ENCODE data around the gene BBX.
"Not testable (repeated sequence)": the region's sequence is repeated elsewhere in the genome, so short reads cannot be mapped to it uniquely, and the experiment has no call there.

BBX gene

DNA sequence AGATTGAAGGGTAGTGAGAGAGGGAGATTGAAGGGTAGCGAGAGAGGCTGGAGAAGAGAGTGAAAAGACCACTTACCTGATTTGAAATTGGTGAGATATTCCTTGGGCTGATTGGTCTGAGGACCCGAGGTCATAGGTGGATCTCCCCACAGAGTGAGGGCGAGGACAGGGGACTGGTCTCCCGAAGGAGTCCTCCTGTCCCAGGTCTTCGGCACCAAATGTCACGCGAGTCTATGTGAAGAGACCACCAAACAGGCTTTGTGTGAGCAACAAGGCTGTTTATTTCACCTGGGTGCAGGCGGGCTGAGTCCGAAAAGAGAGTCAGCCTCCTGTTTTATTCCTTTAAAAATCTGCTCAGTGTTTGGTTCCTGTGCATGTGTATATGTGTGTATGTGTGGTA is 48.7 kb downstream of the BBX start:
- H3K27me3 ChIP-seq (ENCODE audit: control insufficient read depth, insufficient read depth, low read length); H3K36me3 ChIP-seq (ENCODE audit: control insufficient read depth, insufficient read depth, low read length); H3K4me1 ChIP-seq (ENCODE audit: control insufficient read depth, insufficient read depth, low read length); H3K9me3 ChIP-seq (ENCODE audit: control insufficient read depth, insufficient read depth, low read length); DNase-seq (ENCODE audit: low read depth, low spot score); H3K4me3 ChIP-seq (ENCODE audit: low read length); H3K27ac ChIP-seq (ENCODE audit: low read length): not testable (repeated sequence)
- no CpG with 5 or more reads among the region's 9 CpGs for WGBS (ENCODE audit: insufficient coverage, insufficient read length)

DNA sequence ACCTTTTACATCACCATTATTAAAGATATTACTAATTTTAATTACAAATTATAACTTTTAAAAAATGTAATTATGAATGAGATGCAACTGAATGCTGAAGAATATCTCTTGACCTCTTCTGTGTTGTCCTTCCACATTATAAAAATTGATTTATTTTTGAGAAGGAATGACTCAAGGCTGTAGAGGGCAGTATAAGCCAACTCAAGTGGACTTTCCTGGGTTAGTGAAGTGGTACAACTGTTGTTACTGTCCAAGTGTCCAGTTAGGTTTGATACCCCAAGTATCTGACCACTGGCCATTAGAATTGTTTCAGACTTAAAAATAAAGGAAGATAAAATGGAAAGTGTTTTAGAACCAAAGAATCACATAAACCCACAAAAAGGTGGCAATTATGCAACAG is 51.9 kb downstream of the BBX start:
- DNase-seq (ENCODE audit: low read depth, low spot score), result no peak
- H3K4me1 ChIP-seq (ENCODE audit: control insufficient read depth, insufficient read depth, low read length), result peaks cover 5% of the 10 kb centered on the region; the same call in 1 of the 2 replicates
- no peak overlapping the region for H3K27ac ChIP-seq (ENCODE audit: low read length)
- H3K36me3 ChIP-seq (ENCODE audit: control insufficient read depth, insufficient read depth, low read length), result no peaks in the 10 kb centered on the region
- H3K4me3 ChIP-seq (ENCODE audit: low read length), result no peak overlapping the region
- no peaks in the 10 kb centered on the region for H3K9me3 ChIP-seq (ENCODE audit: control insufficient read depth, insufficient read depth, low read length)
- H3K27me3 ChIP-seq (ENCODE audit: control insufficient read depth, insufficient read depth, low read length), result no peaks in the 10 kb centered on the region

DNA sequence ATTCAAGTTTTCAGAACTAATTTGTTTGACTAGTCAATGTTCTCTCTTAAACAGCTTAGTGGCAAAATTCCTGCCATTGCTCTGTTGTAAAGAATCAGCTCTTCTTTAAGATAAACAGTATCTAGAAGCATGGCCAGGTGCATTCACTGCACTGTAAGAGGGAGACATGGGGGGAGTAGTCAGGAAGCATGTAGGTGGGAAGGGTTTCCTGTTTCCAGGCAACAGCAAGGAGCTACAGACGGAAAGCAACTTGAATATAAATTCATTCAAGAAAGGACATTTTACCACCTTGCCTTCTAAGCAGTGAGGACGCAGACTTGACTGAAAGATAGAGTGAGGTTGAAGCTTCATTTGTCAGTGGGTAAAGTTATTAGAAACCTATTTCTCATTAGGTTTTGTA is 55.3 kb downstream of the BBX start:
- DNase-seq (ENCODE audit: low read depth, low spot score), result no peak
- no peaks in the 10 kb centered on the region for H3K27me3 ChIP-seq (ENCODE audit: control insufficient read depth, insufficient read depth, low read length)
- H3K4me1 ChIP-seq (ENCODE audit: control insufficient read depth, insufficient read depth, low read length), result peaks cover 5% of the 10 kb centered on the region; the same call in 1 of the 2 replicates
- no peaks in the 10 kb centered on the region for H3K36me3 ChIP-seq (ENCODE audit: control insufficient read depth, insufficient read depth, low read length)
- no peaks in the 10 kb centered on the region for H3K9me3 ChIP-seq (ENCODE audit: control insufficient read depth, insufficient read depth, low read length)
- no peak overlapping the region for H3K27ac ChIP-seq (ENCODE audit: low read length)
- no CpG with 5 or more reads among the region's 2 CpGs for WGBS (ENCODE audit: insufficient coverage, insufficient read length)
- no peak overlapping the region for H3K4me3 ChIP-seq (ENCODE audit: low read length)

DNA sequence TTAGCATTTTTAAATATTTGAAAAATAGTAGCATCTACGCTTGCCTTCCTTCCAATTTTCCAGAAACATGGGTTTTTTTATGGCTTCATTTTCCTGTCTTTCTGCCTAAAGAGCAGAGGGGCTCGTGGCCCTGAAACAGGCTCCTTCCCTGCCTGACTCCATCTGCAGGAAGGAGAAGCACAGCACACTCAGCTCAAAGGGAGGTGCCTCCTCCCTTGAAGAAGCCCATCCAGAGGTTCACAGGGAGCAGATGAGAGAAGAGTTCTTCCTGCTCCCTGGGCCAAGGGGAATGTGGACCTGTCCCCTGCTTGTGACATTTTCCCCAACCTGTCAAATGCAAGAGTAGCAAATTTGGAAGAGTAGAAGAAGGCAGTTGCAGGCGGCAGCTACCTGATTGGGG is 55.8 kb downstream of the BBX start:
- H3K9me3 ChIP-seq (ENCODE audit: control insufficient read depth, insufficient read depth, low read length), result no peaks in the 10 kb centered on the region
- H3K27ac ChIP-seq (ENCODE audit: low read length), result no peak overlapping the region
- no peak overlapping the region for H3K4me3 ChIP-seq (ENCODE audit: low read length)
- H3K27me3 ChIP-seq (ENCODE audit: control insufficient read depth, insufficient read depth, low read length), result no peaks in the 10 kb centered on the region
- no peak for DNase-seq (ENCODE audit: low read depth, low spot score)
- H3K36me3 ChIP-seq (ENCODE audit: control insufficient read depth, insufficient read depth, low read length), result no peaks in the 10 kb centered on the region
- no CpG with 5 or more reads among the region's 3 CpGs for WGBS (ENCODE audit: insufficient coverage, insufficient read length)
- peaks cover 5% of the 10 kb centered on the region; the same call in 1 of the 2 replicates for H3K4me1 ChIP-seq (ENCODE audit: control insufficient read depth, insufficient read depth, low read length)

DNA sequence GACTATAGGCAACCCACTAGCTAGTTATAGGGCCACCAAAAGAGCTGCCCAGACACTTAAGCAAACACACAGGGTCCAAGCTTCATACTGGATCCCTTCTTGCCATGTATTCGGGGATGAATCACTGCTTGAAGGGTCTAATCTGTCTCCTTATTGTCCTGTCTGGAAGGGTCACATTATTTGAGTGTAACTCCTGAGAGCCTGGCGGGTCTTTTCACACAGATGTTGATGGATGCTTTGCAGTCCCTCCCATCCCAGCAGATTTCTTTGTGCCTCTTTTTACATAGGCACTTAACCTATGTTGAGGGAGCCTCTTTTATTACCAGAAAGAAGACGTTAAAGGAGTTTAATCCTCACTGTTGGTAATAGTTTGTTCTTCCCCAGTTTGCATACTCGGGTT is 56.6 kb downstream of the BBX start:
- H3K36me3 ChIP-seq (ENCODE audit: control insufficient read depth, insufficient read depth, low read length), result no peaks in the 10 kb centered on the region
- no peak overlapping the region for H3K4me3 ChIP-seq (ENCODE audit: low read length)
- H3K9me3 ChIP-seq (ENCODE audit: control insufficient read depth, insufficient read depth, low read length), result no peaks in the 10 kb centered on the region
- WGBS (ENCODE audit: insufficient coverage, insufficient read length), result no CpG with 5 or more reads among the region's 4 CpGs
- peaks cover 5% of the 10 kb centered on the region; the same call in 1 of the 2 replicates for H3K4me1 ChIP-seq (ENCODE audit: control insufficient read depth, insufficient read depth, low read length)
- H3K27ac ChIP-seq (ENCODE audit: low read length), result no peak overlapping the region
- no peak for DNase-seq (ENCODE audit: low read depth, low spot score)
- H3K27me3 ChIP-seq (ENCODE audit: control insufficient read depth, insufficient read depth, low read length), result no peaks in the 10 kb centered on the region

DNA sequence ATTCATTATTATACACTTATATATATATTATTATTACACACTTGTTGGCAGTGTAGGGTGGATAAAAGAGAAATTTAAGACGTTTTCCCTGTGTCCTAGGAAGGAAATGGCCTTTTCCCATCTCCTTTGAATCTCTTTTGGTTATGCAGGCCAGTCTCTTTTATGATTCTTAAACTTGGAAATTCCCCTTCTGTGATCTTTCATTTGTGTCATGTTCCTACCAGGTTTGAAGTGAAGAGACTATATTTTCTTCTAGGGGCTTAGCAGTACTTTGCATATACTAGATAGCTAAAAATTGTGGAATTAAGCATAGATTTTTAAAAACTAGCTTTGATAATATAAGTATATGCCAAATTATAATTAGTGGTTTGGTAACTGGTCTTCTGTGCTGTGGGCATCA is 58.5 kb downstream of the BBX start:
- WGBS (ENCODE audit: insufficient coverage, insufficient read length), result no CpG with 5 or more reads among the region's 1 CpG

DNA sequence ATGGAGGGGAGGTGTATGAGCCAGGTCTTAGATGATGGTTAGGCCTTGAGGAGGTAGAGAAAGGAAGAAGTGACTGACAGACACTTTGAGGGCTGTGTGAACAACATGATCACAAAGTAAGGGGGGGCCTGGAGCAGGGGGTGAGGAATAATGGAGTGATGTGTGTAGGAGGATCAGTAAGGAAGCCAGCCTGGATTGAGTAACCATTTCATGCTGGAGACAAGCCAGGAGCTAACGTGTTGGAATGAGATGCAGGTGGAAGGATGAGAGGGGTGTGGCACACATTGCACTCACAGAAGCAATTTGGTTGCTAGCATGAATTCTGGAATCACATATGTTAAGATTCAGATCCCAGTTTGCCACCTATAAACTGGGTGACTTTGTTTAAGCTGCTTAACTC is 65.5 kb downstream of the BBX start:
- H3K9me3 ChIP-seq (ENCODE audit: control insufficient read depth, insufficient read depth, low read length), result no peaks in the 10 kb centered on the region
- H3K4me3 ChIP-seq (ENCODE audit: low read length), result no peak overlapping the region
- H3K4me1 ChIP-seq (ENCODE audit: control insufficient read depth, insufficient read depth, low read length), result no peaks in the 10 kb centered on the region
- WGBS (ENCODE audit: insufficient coverage, insufficient read length), result no CpG with 5 or more reads among the region's 1 CpG
- no peak overlapping the region for H3K27ac ChIP-seq (ENCODE audit: low read length)
- H3K27me3 ChIP-seq (ENCODE audit: control insufficient read depth, insufficient read depth, low read length), result no peaks in the 10 kb centered on the region
- DNase-seq (ENCODE audit: low read depth, low spot score), result no peak
- no peaks in the 10 kb centered on the region for H3K36me3 ChIP-seq (ENCODE audit: control insufficient read depth, insufficient read depth, low read length)

More for the DNA sequence above, 58.5 kb downstream of the BBX start:
- no peak for DNase-seq (ENCODE audit: low read depth, low spot score)
- H3K36me3 ChIP-seq (ENCODE audit: control insufficient read depth, insufficient read depth, low read length), result no peaks in the 10 kb centered on the region
- H3K27ac ChIP-seq (ENCODE audit: low read length), result no peak overlapping the region
- H3K4me1 ChIP-seq (ENCODE audit: control insufficient read depth, insufficient read depth, low read length), result peaks cover 5% of the 10 kb centered on the region; the same call in 1 of the 2 replicates
- no peak overlapping the region for H3K4me3 ChIP-seq (ENCODE audit: low read length)
- H3K9me3 ChIP-seq (ENCODE audit: control insufficient read depth, insufficient read depth, low read length), result no peaks in the 10 kb centered on the region
- no peaks in the 10 kb centered on the region for H3K27me3 ChIP-seq (ENCODE audit: control insufficient read depth, insufficient read depth, low read length)

DNA sequence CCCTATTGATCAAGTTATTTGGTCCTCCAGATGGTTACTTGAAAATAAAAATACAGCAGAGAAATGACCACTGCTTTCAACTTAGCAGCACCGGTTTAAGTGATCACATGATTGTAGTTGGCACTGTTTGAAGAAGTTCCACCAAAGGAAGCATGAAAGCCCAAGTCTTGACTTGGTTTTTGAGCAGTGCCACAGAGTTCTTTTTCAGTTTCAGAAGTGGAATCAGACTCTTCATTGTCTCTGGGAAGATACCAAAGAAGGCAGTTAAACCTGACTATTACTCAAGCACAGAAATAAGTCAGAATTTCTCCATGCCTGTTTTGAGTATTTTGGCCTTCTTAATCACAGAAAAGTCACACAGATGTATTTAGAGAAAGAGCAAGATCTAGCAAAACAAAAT is 66.7 kb downstream of the BBX start:
- H3K9me3 ChIP-seq (ENCODE audit: control insufficient read depth, insufficient read depth, low read length), result no peaks in the 10 kb centered on the region
- no peaks in the 10 kb centered on the region for H3K27me3 ChIP-seq (ENCODE audit: control insufficient read depth, insufficient read depth, low read length)
- no CpG with 5 or more reads among the region's 1 CpG for WGBS (ENCODE audit: insufficient coverage, insufficient read length)

DNA sequence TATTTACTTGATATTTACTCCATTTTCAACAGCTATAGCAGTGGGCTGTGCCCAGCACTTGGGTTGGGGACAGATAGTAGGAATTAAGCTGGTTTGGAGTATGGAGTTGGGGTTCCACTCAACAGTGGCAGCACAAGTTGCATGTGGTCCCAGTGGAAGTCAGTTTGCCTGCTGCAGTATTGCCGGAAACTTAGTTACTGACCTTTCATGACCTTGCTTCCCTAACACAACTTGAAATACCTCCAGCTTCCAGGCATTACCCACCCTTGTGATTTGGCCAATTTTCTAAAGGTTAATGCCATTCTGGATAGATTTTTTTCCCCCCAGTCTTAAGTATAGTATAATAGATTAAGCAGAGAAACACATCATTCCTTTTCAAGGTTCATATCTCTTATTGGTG is 68.0 kb downstream of the BBX start:
- Histone ChIP-seq H3K36me3 (ENCODE audit: control insufficient read depth, insufficient read depth, low read length) (no peaks in the 10 kb centered on the region), H3K4me3 (ENCODE audit: low read length) (no peak overlapping the region), H3K4me1 (ENCODE audit: control insufficient read depth, insufficient read depth, low read length) (no peaks in the 10 kb centered on the region), H3K27ac (ENCODE audit: low read length) (no peak overlapping the region), H3K9me3 (ENCODE audit: control insufficient read depth, insufficient read depth, low read length) (no peaks in the 10 kb centered on the region), H3K27me3 (ENCODE audit: control insufficient read depth, insufficient read depth, low read length) (no peaks in the 10 kb centered on the region)
- DNase-seq (ENCODE audit: low read depth, low spot score), result no peak
- WGBS (ENCODE audit: insufficient coverage, insufficient read length), result no CpG with 5 or more reads among the region's 1 CpG

More for the DNA sequence above, 66.7 kb downstream of the BBX start:
- Histone ChIP-seq H3K27ac (ENCODE audit: low read length) (no peak overlapping the region), H3K36me3 (ENCODE audit: control insufficient read depth, insufficient read depth, low read length) (no peaks in the 10 kb centered on the region), H3K4me1 (ENCODE audit: control insufficient read depth, insufficient read depth, low read length) (no peaks in the 10 kb centered on the region), H3K4me3 (ENCODE audit: low read length) (no peak overlapping the region)
- no peak for DNase-seq (ENCODE audit: low read depth, low spot score)

DNA sequence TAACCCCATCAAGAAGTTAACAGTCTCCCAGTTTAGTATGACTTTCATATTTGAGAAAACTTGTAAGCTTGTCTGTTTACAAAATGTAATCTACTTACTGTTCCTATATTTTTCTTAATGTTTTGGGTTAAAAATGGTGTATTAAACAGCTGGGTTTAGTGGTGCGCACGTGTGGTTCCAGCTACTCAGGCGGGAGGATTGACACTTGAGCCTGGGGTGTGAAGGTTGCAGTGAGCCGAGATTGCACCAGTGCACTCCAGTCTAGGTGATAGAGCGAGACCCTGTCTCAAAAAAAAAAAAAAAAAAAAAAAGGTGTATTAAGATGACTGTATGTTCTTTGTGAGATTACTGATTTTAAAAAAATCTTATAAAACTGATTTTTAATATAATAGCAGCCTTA is 69.3 kb downstream of the BBX start:
- DNase-seq (ENCODE audit: low read depth, low spot score), result no peak
- Histone ChIP-seq H3K27ac (ENCODE audit: low read length) (no peak overlapping the region), H3K4me1 (ENCODE audit: control insufficient read depth, insufficient read depth, low read length) (no peaks in the 10 kb centered on the region), H3K36me3 (ENCODE audit: control insufficient read depth, insufficient read depth, low read length) (no peaks in the 10 kb centered on the region), H3K9me3 (ENCODE audit: control insufficient read depth, insufficient read depth, low read length) (no peaks in the 10 kb centered on the region), H3K4me3 (ENCODE audit: low read length) (no peak overlapping the region), H3K27me3 (ENCODE audit: control insufficient read depth, insufficient read depth, low read length) (no peaks in the 10 kb centered on the region)
- WGBS (ENCODE audit: insufficient coverage, insufficient read length), result no CpG with 5 or more reads among the region's 5 CpGs

DNA sequence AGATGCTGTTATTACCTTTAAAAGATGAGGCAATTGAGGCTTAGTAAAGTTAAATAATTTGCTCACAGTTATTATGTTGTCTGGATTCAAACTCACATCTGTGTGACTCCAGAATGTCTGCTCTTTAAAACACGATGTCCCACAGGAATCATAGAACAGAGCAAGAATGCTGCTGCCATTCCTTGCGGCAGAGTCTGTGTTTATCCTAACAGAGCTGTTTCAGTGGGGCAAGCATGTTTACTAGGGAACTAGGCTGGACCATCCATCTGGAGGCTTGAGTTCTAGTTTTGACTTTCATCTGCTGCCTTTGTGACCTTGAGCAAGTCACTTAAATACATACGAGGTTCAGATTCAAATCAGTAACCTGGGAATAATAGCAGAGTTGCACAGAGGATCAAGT is 72.1 kb downstream of the BBX start:
- no peak for DNase-seq (ENCODE audit: low read depth, low spot score)
- WGBS (ENCODE audit: insufficient coverage, insufficient read length), result no CpG with 5 or more reads among the region's 3 CpGs
- no peaks in the 10 kb centered on the region for H3K36me3 ChIP-seq (ENCODE audit: control insufficient read depth, insufficient read depth, low read length)
- H3K4me3 ChIP-seq (ENCODE audit: low read length), result no peak overlapping the region
- no peaks in the 10 kb centered on the region for H3K27me3 ChIP-seq (ENCODE audit: control insufficient read depth, insufficient read depth, low read length)
- H3K4me1 ChIP-seq (ENCODE audit: control insufficient read depth, insufficient read depth, low read length), result peaks cover 1% of the 10 kb centered on the region; the same call in 1 of the 2 replicates
- no peaks in the 10 kb centered on the region for H3K9me3 ChIP-seq (ENCODE audit: control insufficient read depth, insufficient read depth, low read length)
- H3K27ac ChIP-seq (ENCODE audit: low read length), result no peak overlapping the region

Data from iPS DF 6.9 (cell line).